Liver (tissue), 9 donors: ENCODE measurements around the gene ULK4. TPM values are rescaled to one million over a fixed set of nuclear protein-coding genes. Genes with fewer than 3 reads are reported as not detected.
"Not testable (repeated sequence)": the region's sequence is repeated elsewhere in the genome, so short reads cannot be mapped to it uniquely, and the experiment has no call there.

ENCODE experiments used
- DNase-seq: peaks from one replicate; pipeline ENCODE4 v3.0.0-alpha.2; 2017; ENCODE audit warnings: low spot score
- H3K27ac ChIP-seq, 2 donors: one replicate each; pipeline ENCODE4 v1.7.0; 2013; ENCODE audit warnings: inconsistent platforms in 2 of 2, low read length in 2 of 2, control low read depth in 1 of 2, low read depth in 1 of 2, mild to moderate bottlenecking in 1 of 2
- H3K27me3 ChIP-seq, 4 donors: one replicate each; pipeline versions ENCODE4 v1.6.1 to v1.7.0; 2013; ENCODE audit warnings: low read length in 3 of 4, inconsistent platforms in 1 of 4, mild to moderate bottlenecking in 1 of 4, moderate library complexity in 1 of 4; ENCODE audit not compliant: control insufficient read depth in 4 of 4, insufficient read depth in 4 of 4
- H3K36me3 ChIP-seq, 4 donors: one replicate each; pipeline versions ENCODE4 v1.6.1 to v1.7.0; 2013; ENCODE audit warnings: low read length in 3 of 4, mild to moderate bottlenecking in 3 of 4, low read depth in 1 of 4, moderate library complexity in 1 of 4; ENCODE audit not compliant: control insufficient read depth in 4 of 4, insufficient read depth in 3 of 4
- H3K4me1 ChIP-seq, 4 donors: one replicate each; pipeline versions ENCODE4 v1.6.1 to v1.7.0; 2013; ENCODE audit warnings: low read length in 3 of 4, mild to moderate bottlenecking in 3 of 4, moderate library complexity in 1 of 4; ENCODE audit not compliant: control insufficient read depth in 4 of 4, insufficient read depth in 4 of 4
- H3K4me3 ChIP-seq, 3 donors: one replicate each; pipeline versions ENCODE4 v1.6.1 to v1.7.0; 2013; ENCODE audit warnings: low read length in 3 of 3, control low read depth in 1 of 3, low read depth in 1 of 3, mild to moderate bottlenecking in 1 of 3
- H3K9ac ChIP-seq, 2 donors: one replicate each; pipeline ENCODE4 v1.7.0; 2013; ENCODE audit warnings: low read length in 2 of 2, mild to moderate bottlenecking in 2 of 2, moderate library complexity in 2 of 2, control low read depth in 1 of 2, low read depth in 1 of 2
- H3K9me3 ChIP-seq, 4 donors: one replicate each; pipeline versions ENCODE4 v1.6.1 to v1.7.0; 2013; ENCODE audit warnings: low read length in 3 of 4; ENCODE audit not compliant: control insufficient read depth in 4 of 4
- ATF3 ChIP-seq: IDR thresholded peaks from 2 replicates; pipeline ENCODE4 v1.6.1; 2016; ENCODE audit warnings: antibody characterized with exemption
- CTCF ChIP-seq: fragments of 150-350 bp; IDR thresholded peaks from 2 replicates; pipeline ENCODE4 v1.5.1; 2017; ENCODE audit warnings: improper control_type of control experiment, low read depth, low read length; ENCODE audit not compliant: missing input control
- EGR1 ChIP-seq, 2 donors: IDR thresholded peaks; 2 replicates each; pipeline ENCODE4 v1.6.1; 2016 to 2018; ENCODE audit warnings: antibody characterized with exemption in 2 of 2, low read depth in 2 of 2
- FOXA1 ChIP-seq: IDR thresholded peaks from 2 replicates; pipeline ENCODE4 v1.6.1; 2016; ENCODE audit warnings: antibody characterized with exemption
- FOXA2 ChIP-seq: IDR thresholded peaks from 2 replicates; pipeline ENCODE4 v1.6.1; 2016; ENCODE audit warnings: antibody characterized with exemption
- GABPA ChIP-seq, 2 donors: IDR thresholded peaks in 1 of 2; conservative IDR thresholded peaks in 1 of 2; 2 replicates each; pipeline ENCODE4 v1.6.1; 2016; ENCODE audit warnings: antibody characterized with exemption in 2 of 2, mild to moderate bottlenecking in 1 of 2, moderate library complexity in 1 of 2
- HNF4A ChIP-seq, 2 donors: conservative IDR thresholded peaks; 2 replicates each; pipeline ENCODE4 v1.6.1; 2016; ENCODE audit warnings: antibody characterized with exemption in 2 of 2, mild to moderate bottlenecking in 2 of 2
- HNF4G ChIP-seq: IDR thresholded peaks from 2 replicates; pipeline ENCODE4 v1.6.1; 2016; ENCODE audit warnings: antibody characterized with exemption
- NR2F2 ChIP-seq: IDR thresholded peaks from 2 replicates; pipeline ENCODE4 v1.6.1; 2016; ENCODE audit warnings: antibody characterized with exemption
- REST ChIP-seq: IDR thresholded peaks from 2 replicates; pipeline ENCODE4 v1.6.1; 2016; ENCODE audit warnings: antibody characterized with exemption, mild to moderate bottlenecking
- RXRA ChIP-seq, 2 donors: IDR thresholded peaks; 2 replicates each; pipeline ENCODE4 v1.6.1; 2017 to 2018; ENCODE audit warnings: antibody characterized with exemption in 2 of 2, mild to moderate bottlenecking in 1 of 2
- SP1 ChIP-seq: IDR thresholded peaks from 2 replicates; pipeline ENCODE4 v1.6.1; 2018; ENCODE audit warnings: antibody characterized with exemption, mild to moderate bottlenecking
- TAF1 ChIP-seq: conservative IDR thresholded peaks from 2 replicates; pipeline ENCODE4 v1.6.1; 2016; ENCODE audit warnings: antibody characterized with exemption, mild to moderate bottlenecking
- YY1 ChIP-seq: IDR thresholded peaks from 2 replicates; pipeline ENCODE4 v1.6.1; 2016; ENCODE audit warnings: antibody characterized with exemption, mild to moderate bottlenecking
- ZBTB33 ChIP-seq: IDR thresholded peaks from 2 replicates; pipeline ENCODE4 v1.6.1; 2016; ENCODE audit warnings: antibody characterized with exemption
- WGBS: extraction: QIAGEN DNeasy Blood & Tissue Kit; methylation state at CpG from one replicate; pipeline ENCODE4 v1.1.7; 2013; 5-methylcytosine and 5-hydroxymethylcytosine counted together
- polyA plus RNA-seq, 2 donors: library from polyadenylated mRNA; stranded (reverse) in 1 of 2; unstranded in 1 of 2; fragments of 200-250 nt in 1 of 2; fragments of >200 nt in 1 of 2; fragmentation: Nextera tagmentation in 1 of 2; extraction: Ambion mirVana in 1 of 2; gene quantifications; one replicate each; pipeline versions ENCODE4 v1.2.1 to v1.2.3, GENCODE V29; 2013 to 2015
- total RNA-seq, 2 donors: library from RNA; depleted of rRNA; stranded (reverse); fragments of >200 nt; gene quantifications; one replicate each; pipeline ENCODE4 v1.2.3, GENCODE V29; 2014
- donor health status: healthy.
- donor health status: healthy.
- donor health status: healthy.
- donor health status: healthy.
- donor health status: healthy.

ULK4 gene
- total and polyA plus RNA-seq, 4 donors: 1.1 to 11.5 (median 3.2) TPM

- H3K27ac ChIP-seq: no peak overlapping the region
- WGBS: 89% methylated on average over 6 of the region's 6 CpGs
Measured at GRCh38 chr3:41286305-41286704, 675.6 kb downstream of the ULK4 start.

GRCh38 chr3:41284934-41285333, 677.0 kb downstream of the ULK4 start:
- WGBS: 90% methylated on average over 3 of the region's 3 CpGs
- not testable (repeated sequence) for H3K9ac ChIP-seq, H3K9me3 ChIP-seq, H3K27me3 ChIP-seq, H3K36me3 ChIP-seq, H3K27ac ChIP-seq, DNase-seq, H3K4me3 ChIP-seq, H3K4me1 ChIP-seq

More at GRCh38 chr3:41286305-41286704, 675.6 kb downstream of the ULK4 start:
- H3K4me1 ChIP-seq: no peaks in the 10 kb centered on the region
- DNase-seq: no peak
- no peaks in the 10 kb centered on the region for H3K9me3 ChIP-seq
- H3K27me3 ChIP-seq: no peaks in the 10 kb centered on the region
- no peak overlapping the region for H3K4me3 ChIP-seq
- TF ChIP-seq ATF3 (no peak), FOXA1 (no peak), YY1 (no peak), HNF4A (conservative IDR thresholded peaks at IDR 0.05) (no peak), TAF1 (no peak), NR2F2 (no peak), EGR1 (IDR thresholded peaks at IDR 0.05; ENCODE audit: low read depth in 2 of 2) (no peak), GABPA (IDR thresholded peaks at IDR 0.05 in 1 of 2, conservative IDR thresholded peaks at IDR 0.05 in 1 of 2) (no peak)
- no peak overlapping the region for H3K9ac ChIP-seq
- H3K36me3 ChIP-seq: no peaks in the 10 kb centered on the region

- Histone ChIP-seq H3K9ac (no peak overlapping the region), H3K27me3 (no peaks in the 10 kb centered on the region), H3K4me3 (no peak overlapping the region), H3K36me3 (no peaks in the 10 kb centered on the region), H3K4me1 (no peaks in the 10 kb centered on the region), H3K9me3 (peaks cover 0 to 2% (median 0%) of the 10 kb centered on the region in 4 donors), H3K27ac (no peak overlapping the region)
- TF ChIP-seq HNF4G (no peak), RXRA (IDR thresholded peaks at IDR 0.05) (no peak), NR2F2 (no peak), GABPA (IDR thresholded peaks at IDR 0.05 in 1 of 2, conservative IDR thresholded peaks at IDR 0.05 in 1 of 2) (no peak), YY1 (no peak), TAF1 (no peak), HNF4A (conservative IDR thresholded peaks at IDR 0.05) (no peak)
- 60% methylated on average over 16 of the region's 16 CpGs for WGBS
- DNase-seq: no peak
Measured at GRCh38 chr3:41277790-41278465, 684.0 kb downstream of the ULK4 start.

GRCh38 chr3:41276191-41276590, 685.7 kb downstream of the ULK4 start:
- no peak for DNase-seq
- peaks cover 0 to 2% (median 0%) of the 10 kb centered on the region in 4 donors for H3K36me3 ChIP-seq
- H3K4me3 ChIP-seq: no peak overlapping the region
- no peak overlapping the region for H3K9ac ChIP-seq
- peaks cover 0 to 4% (median 1%) of the 10 kb centered on the region in 4 donors for H3K9me3 ChIP-seq
- no peak overlapping the region for H3K27ac ChIP-seq
- H3K4me1 ChIP-seq: no peaks in the 10 kb centered on the region
- H3K27me3 ChIP-seq: no peaks in the 10 kb centered on the region
- 85% methylated on average over 4 of the region's 4 CpGs for WGBS
- TF ChIP-seq HNF4A (conservative IDR thresholded peaks at IDR 0.05): no peak
- no peak for TF ChIP-seq FOXA2
- TF ChIP-seq RXRA (IDR thresholded peaks at IDR 0.05): no peak
- TF ChIP-seq SP1: no peak
- no peak for TF ChIP-seq REST
- TF ChIP-seq CTCF: no peak
- no peak for TF ChIP-seq ATF3
- TF ChIP-seq ZBTB33: no peak
- no peak for TF ChIP-seq YY1
